ENCODE measurements around the gene LSP1.

DNA sequence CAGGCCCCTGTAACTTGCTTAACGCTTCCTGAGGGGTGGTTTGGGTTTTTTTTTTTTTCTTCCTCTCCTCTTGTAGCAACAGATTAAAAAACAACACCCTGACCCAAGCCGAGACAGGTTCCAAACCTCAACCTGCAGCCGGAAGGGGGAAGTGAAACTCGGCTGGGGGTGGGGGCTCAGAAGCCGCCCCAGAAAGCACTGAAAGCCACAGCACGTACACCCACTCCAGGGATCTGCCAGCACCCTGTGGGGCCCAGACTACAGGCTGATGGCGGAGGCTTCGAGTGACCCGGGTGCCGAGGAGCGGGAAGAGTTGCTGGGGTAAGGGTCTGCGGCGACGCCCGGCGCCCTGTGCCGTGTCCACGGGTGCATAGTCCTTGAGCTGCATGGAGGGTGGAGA is at the start of gene LSP1:
- TF ChIP-seq, protein P1, sequence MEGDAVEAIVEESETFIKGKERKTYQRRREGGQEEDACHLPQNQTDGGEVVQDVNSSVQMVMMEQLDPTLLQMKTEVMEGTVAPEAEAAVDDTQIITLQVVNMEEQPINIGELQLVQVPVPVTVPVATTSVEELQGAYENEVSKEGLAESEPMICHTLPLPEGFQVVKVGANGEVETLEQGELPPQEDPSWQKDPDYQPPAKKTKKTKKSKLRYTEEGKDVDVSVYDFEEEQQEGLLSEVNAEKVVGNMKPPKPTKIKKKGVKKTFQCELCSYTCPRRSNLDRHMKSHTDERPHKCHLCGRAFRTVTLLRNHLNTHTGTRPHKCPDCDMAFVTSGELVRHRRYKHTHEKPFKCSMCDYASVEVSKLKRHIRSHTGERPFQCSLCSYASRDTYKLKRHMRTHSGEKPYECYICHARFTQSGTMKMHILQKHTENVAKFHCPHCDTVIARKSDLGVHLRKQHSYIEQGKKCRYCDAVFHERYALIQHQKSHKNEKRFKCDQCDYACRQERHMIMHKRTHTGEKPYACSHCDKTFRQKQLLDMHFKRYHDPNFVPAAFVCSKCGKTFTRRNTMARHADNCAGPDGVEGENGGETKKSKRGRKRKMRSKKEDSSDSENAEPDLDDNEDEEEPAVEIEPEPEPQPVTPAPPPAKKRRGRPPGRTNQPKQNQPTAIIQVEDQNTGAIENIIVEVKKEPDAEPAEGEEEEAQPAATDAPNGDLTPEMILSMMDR (IDR thresholded peaks at IDR 0.05): no peak
- TF ChIP-seq POLR2A (IDR thresholded peaks at IDR 0.05): no peak
